D721Med (cell line): ENCODE results near the gene LOX.

Experiments used
- DNase-seq: peaks from one replicate; pipeline ENCODE4 v3.0.0; 2011; ENCODE audit warnings: low spot score; ENCODE audit not compliant: insufficient read length
- FAIRE-seq: peaks from 2 replicates; lab custom pipeline; 2011; peaks lifted over from hg19 to GRCh38; lab: Jason Lieb, UNC
- TF ChIP-seq, protein P1 (sequence below): IDR thresholded peaks from 2 replicates; pipeline ENCODE4 v1.5.1; 2012; ENCODE audit warnings: mild to moderate bottlenecking, control low read depth; ENCODE audit not compliant: insufficient read depth; ENCODE audit errors: missing control alignments

LOX gene

DNA sequence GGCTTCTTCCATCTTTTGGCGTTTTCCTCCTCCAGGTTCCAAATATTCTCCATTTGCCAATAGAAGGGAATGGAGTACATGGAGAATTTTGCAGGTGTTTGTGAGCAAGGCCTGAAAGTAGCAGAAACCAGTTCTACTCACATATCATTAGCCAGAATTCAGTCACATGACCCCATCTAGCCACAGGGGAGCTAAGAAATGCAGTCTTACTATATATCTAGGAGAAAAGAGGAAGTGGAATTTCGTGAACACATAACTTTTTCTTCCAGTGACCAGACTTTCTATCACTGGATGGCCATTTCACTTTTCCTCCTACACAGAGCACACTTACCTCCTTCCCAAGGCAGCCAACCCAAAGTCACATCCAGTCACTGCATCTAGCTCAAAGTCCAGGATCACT is 55.1 kb downstream of the LOX start:
- DNase-seq (no peak), FAIRE-seq (no peak)
- TF ChIP-seq, protein P1, sequence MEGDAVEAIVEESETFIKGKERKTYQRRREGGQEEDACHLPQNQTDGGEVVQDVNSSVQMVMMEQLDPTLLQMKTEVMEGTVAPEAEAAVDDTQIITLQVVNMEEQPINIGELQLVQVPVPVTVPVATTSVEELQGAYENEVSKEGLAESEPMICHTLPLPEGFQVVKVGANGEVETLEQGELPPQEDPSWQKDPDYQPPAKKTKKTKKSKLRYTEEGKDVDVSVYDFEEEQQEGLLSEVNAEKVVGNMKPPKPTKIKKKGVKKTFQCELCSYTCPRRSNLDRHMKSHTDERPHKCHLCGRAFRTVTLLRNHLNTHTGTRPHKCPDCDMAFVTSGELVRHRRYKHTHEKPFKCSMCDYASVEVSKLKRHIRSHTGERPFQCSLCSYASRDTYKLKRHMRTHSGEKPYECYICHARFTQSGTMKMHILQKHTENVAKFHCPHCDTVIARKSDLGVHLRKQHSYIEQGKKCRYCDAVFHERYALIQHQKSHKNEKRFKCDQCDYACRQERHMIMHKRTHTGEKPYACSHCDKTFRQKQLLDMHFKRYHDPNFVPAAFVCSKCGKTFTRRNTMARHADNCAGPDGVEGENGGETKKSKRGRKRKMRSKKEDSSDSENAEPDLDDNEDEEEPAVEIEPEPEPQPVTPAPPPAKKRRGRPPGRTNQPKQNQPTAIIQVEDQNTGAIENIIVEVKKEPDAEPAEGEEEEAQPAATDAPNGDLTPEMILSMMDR = no peak

DNA sequence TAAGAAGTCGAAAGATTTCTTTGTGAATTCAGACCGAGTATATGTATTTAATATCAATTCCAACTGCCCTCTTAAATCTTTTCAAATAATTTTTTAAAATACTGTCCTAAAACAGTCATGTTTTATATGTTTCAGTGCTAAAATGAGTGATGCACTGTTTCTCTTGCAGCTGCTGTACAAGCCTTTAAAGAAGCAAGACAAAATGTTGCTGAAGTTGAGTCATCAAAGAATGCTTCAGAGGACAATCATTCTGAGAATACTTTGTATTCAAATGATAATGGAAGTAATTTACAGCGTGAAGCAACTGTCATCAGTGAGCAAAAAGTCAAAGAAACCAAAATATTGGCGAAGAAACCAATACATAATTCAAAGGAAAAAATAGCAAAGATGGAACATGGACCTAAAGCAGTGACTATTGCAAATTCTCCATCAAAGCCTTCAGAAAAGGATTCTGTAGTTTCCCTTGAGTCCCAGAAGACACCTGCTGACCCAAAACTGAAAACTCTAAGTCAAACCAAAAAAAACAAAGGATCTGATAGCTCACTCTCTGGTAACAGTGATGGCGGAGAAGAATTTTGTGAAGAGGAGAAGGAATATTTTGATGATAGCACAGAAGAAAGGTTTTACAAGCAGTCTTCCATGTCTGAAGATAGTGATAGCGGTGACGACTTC is 58.0 kb downstream of the LOX start:
- DNase-seq = no peak
- FAIRE-seq = no peak
- TF ChIP-seq, protein P1 = no peak

GRCh38 chr5:122015471-122015870 is 62.6 kb downstream of the LOX start:
- no peak for FAIRE-seq
- TF ChIP-seq, protein P1 = no peak
- no peak for DNase-seq

DNA sequence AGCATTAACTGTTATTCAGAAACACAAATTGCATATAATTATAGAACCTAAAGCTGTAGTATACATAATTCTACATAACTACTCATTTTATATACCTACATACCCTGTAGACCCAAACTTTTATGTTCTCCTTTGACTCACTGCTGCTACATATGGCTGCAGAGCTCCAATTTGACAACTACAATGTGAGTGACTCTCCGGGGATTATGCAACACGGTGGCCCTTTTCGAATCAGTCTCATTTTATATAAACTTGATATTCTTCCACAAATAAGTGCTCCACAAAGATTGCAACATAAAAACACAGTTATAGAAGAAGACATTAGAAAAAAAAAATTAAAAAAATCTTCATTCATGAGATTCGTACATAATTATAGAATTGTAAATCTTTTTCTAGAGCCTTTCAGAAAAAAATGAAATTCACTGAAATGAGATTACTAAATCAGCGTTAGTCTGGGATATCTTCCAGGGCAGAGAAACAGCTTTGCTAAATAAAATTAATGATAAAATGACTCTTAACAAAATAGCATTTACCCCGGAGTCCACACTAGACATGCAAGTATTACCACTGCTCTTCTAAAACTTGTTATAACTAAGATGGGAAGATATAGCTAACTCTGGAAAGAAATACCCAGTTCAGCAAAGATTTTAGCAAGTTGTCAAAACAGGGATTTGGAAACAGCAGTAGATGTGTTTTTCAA is 63.7 kb downstream of the LOX start:
- FAIRE-seq (no peak), DNase-seq (no peak)
- TF ChIP-seq, protein P1 = no peak
